Measurements from ENCODE around the gene NHSL1. TPM values are rescaled to one million over a fixed set of nuclear protein-coding genes. Genes with fewer than 3 reads are reported as not detected.

NHSL1 gene
- total and polyA plus RNA-seq, 9 of the 15 experiments (the other 6 are each of a cell fraction or from before 2014, with no cell fraction given), result 0.09 to 0.20 TPM; not detected in 7

DNA sequence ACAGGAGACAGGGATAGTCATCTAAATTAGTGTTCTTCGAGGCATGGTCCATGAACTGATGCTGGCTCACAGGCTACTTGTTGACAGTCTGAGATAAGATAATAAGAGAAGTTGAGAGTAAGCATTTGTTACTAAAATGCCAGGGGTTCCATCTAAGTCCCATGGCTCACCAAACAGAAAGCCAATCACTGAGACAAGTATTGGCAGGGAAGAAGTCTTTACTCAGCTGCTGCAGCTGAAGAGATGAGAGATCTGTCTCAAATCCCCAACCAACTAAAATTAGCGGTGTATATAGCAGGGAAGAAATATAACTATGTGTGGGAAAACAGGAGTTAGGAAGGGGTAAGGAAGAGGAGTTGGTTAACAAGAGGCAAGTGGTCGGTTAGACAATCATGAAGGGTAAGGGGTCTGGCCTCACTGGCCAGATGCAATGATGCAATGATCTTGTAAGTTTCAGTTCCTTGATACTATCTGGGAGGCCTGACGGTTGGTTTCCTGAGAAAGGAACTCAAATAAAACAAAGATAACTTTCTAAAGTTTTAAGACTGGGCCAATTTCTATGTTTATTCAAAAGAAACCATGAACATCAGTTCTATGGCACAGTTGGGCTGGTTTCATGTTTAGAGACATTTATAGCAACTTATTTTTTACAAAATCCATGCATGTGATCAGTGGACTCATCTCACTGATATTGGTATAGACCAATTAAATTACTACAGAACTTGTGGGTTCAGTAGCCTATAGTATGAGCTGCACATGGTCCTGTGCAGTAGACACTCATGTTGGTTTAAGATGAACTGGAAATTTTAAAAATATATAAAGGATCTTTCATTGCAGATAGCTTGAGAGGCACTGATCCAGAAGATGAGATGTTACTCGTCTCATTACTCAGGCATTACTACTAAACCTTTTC lies 105.2 kb downstream of the NHSL1 start (continued):
- TF ChIP-seq ZNF318 (IDR thresholded peaks at IDR 0.05; ENCODE audit: borderline replicate concordance in 1 of 2, low read depth in 1 of 2) (no peak; a peak in 1 of 4 replicates), MXI1 (IDR thresholded peaks at IDR 0.05; ENCODE audit: low read depth, low read length) (no peak), TCF3 (CRISPR knock-in tag; IDR thresholded peaks at IDR 0.05) (no peak), NELFE (IDR thresholded peaks at IDR 0.05; ENCODE audit: insufficient read depth, insufficient read length) (no peak), HCFC1 (IDR thresholded peaks at IDR 0.05; ENCODE audit: low read depth, low read length) (no peak), EGR1 (conservative IDR thresholded peaks at IDR 0.05) (no peak), CBX3 (IDR thresholded peaks at IDR 0.05; ENCODE audit: borderline replicate concordance in 1 of 2, low read length in 2 of 2) (no peak), SIX5 (IDR thresholded peaks at IDR 0.05; ENCODE audit: borderline replicate concordance in 1 of 2, insufficient read depth in 1 of 2, low read depth in 1 of 2, low read length in 2 of 2) (no peak), ZNF23 (CRISPR knock-in tag; IDR thresholded peaks at IDR 0.05) (no peak), FOXJ2 (tag; IDR thresholded peaks at IDR 0.05) (peak; percentile 68; the same call in 1 of the 2 replicates), SMARCA5 (IDR thresholded peaks at IDR 0.05) (no peak), RFX7 (CRISPR knock-in tag; IDR thresholded peaks at IDR 0.05) (no peak), HDAC1 (IDR thresholded peaks at IDR 0.05) (no peak), NBN (IDR thresholded peaks at IDR 0.05; ENCODE audit: low read depth) (0 out of 2 replicates have a peak, but pooled peaks have one; percentile 47), KLF6 (CRISPR knock-in tag; IDR thresholded peaks at IDR 0.05; ENCODE audit: borderline replicate concordance) (0 out of 2 replicates have a peak, but pooled peaks have one; percentile 42), SP2 (IDR thresholded peaks at IDR 0.05; ENCODE audit: extremely low read depth, low read depth, low read length, poor library complexity, severe bottlenecking) (no peak), GABPB1 (CRISPR knock-in tag; IDR thresholded peaks at IDR 0.05) (no peak)
- TF ChIP-seq, protein P1, sequence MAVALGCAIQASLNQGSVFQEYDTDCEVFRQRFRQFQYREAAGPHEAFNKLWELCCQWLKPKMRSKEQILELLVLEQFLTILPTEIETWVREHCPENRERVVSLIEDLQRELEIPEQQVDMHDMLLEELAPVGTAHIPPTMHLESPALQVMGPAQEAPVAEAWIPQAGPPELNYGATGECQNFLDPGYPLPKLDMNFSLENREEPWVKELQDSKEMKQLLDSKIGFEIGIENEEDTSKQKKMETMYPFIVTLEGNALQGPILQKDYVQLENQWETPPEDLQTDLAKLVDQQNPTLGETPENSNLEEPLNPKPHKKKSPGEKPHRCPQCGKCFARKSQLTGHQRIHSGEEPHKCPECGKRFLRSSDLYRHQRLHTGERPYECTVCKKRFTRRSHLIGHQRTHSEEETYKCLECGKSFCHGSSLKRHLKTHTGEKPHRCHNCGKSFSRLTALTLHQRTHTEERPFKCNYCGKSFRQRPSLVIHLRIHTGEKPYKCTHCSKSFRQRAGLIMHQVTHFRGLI (CRISPR knock-in tag; IDR thresholded peaks at IDR 0.05), result peak; percentile 67; the same call in 1 of the 2 replicates

Data from K562 (cell line).